DND-41 (cell line): ENCODE data around the gene LINS1.

Experiments
- ATAC-seq: fragments of 200-7000 bp; cut with Tn5 transposase; 3 replicates; pipeline ENCODE4 v1.9.1; 2021; ENCODE audit warnings: low read depth; ENCODE audit not compliant: insufficient read depth
- DNase-seq: peaks from one replicate; pipeline ENCODE4 v3.0.0-alpha.2; 2020
- H2AFZ ChIP-seq: 2 replicates; pipeline ENCODE4 v1.6.0; 2012; ENCODE audit warnings: low read depth, low read length
- H3K27ac ChIP-seq: 2 replicates; pipeline ENCODE4 v1.5.1; 2012; ENCODE audit warnings: low read length, inconsistent platforms
- H3K27me3 ChIP-seq: fragments of 200-600 bp; sonication (generic); 2 replicates; pipeline ENCODE4 v1.6.0; 2012; ENCODE audit warnings: low read length, mild to moderate bottlenecking, inconsistent platforms; ENCODE audit not compliant: insufficient read depth, poor library complexity
- H3K36me3 ChIP-seq: 2 replicates; pipeline ENCODE4 v1.5.1; 2012; ENCODE audit warnings: low read length, inconsistent platforms; ENCODE audit not compliant: insufficient read depth
- H3K4me1 ChIP-seq: 2 replicates; pipeline ENCODE4 v1.5.1; 2012; ENCODE audit warnings: mild to moderate bottlenecking, low read length; ENCODE audit not compliant: insufficient read depth
- H3K4me2 ChIP-seq: 2 replicates; pipeline ENCODE4 v1.6.0; 2012; ENCODE audit warnings: mild to moderate bottlenecking, moderate library complexity, low read length, inconsistent platforms; ENCODE audit not compliant: insufficient read depth
- H3K4me3 ChIP-seq, 2 experiments: fragments of 200-600 bp in 1 of 2; shearing (Covaris generic) in 1 of 2; 2 replicates each; pipeline ENCODE4 v1.5.1; 2012 to 2016; ENCODE audit warnings: inconsistent platforms in 2 of 2, low read length in 2 of 2, mild to moderate bottlenecking in 2 of 2, low read depth in 1 of 2, moderate library complexity in 1 of 2
- H3K79me2 ChIP-seq: 2 replicates; pipeline ENCODE4 v1.6.0; 2012; ENCODE audit warnings: low read length, inconsistent platforms; ENCODE audit not compliant: insufficient read depth
- H3K9ac ChIP-seq: 2 replicates; pipeline ENCODE4 v1.6.0; 2012; ENCODE audit warnings: low read depth, mild to moderate bottlenecking, inconsistent platforms, low read length, moderate library complexity
- H3K9me3 ChIP-seq: 2 replicates; pipeline ENCODE4 v1.5.1; 2012; ENCODE audit warnings: low read length, moderate library complexity, mild to moderate bottlenecking, inconsistent platforms; ENCODE audit not compliant: insufficient read depth, severe bottlenecking
- H4K20me1 ChIP-seq: 2 replicates; pipeline ENCODE4 v1.6.0; 2012; ENCODE audit warnings: low read length; ENCODE audit not compliant: insufficient read depth
- EZH2 ChIP-seq: IDR thresholded peaks from 3 replicates; pipeline ENCODE4 v1.6.1; 2012; ENCODE audit warnings: borderline replicate concordance, low read depth, mild to moderate bottlenecking, moderate library complexity, low read length, inconsistent platforms; ENCODE audit not compliant: severe bottlenecking
- TF ChIP-seq, protein P1 (sequence below): IDR thresholded peaks from 2 replicates; pipeline ENCODE4 v1.5.1; 2012; ENCODE audit warnings: borderline replicate concordance, low read length, moderate library complexity, mild to moderate bottlenecking; ENCODE audit not compliant: poor library complexity, severe bottlenecking; ENCODE audit errors: extremely low read depth

The LINS1 gene

GRCh38 chr15:100559330-100559729 lies 42.7 kb downstream of the LINS1 start:
- Histone ChIP-seq H3K36me3 (no peaks in the 10 kb centered on the region), H3K9ac (no peak overlapping the region), H3K4me1 (no peaks in the 10 kb centered on the region), H3K9me3 (no peaks in the 10 kb centered on the region), H3K4me2 (no peak overlapping the region), H3K27ac (no peak overlapping the region), H2AFZ (no peak overlapping the region), H3K79me2 (no peaks in the 10 kb centered on the region), H3K4me3 (no peak overlapping the region), H4K20me1 (no peaks in the 10 kb centered on the region), H3K27me3 (no peaks in the 10 kb centered on the region)
- DNase-seq: no peak
- ATAC-seq: no peak
- TF ChIP-seq, protein P1, sequence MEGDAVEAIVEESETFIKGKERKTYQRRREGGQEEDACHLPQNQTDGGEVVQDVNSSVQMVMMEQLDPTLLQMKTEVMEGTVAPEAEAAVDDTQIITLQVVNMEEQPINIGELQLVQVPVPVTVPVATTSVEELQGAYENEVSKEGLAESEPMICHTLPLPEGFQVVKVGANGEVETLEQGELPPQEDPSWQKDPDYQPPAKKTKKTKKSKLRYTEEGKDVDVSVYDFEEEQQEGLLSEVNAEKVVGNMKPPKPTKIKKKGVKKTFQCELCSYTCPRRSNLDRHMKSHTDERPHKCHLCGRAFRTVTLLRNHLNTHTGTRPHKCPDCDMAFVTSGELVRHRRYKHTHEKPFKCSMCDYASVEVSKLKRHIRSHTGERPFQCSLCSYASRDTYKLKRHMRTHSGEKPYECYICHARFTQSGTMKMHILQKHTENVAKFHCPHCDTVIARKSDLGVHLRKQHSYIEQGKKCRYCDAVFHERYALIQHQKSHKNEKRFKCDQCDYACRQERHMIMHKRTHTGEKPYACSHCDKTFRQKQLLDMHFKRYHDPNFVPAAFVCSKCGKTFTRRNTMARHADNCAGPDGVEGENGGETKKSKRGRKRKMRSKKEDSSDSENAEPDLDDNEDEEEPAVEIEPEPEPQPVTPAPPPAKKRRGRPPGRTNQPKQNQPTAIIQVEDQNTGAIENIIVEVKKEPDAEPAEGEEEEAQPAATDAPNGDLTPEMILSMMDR: no peak
- TF ChIP-seq EZH2: no peak

DNA sequence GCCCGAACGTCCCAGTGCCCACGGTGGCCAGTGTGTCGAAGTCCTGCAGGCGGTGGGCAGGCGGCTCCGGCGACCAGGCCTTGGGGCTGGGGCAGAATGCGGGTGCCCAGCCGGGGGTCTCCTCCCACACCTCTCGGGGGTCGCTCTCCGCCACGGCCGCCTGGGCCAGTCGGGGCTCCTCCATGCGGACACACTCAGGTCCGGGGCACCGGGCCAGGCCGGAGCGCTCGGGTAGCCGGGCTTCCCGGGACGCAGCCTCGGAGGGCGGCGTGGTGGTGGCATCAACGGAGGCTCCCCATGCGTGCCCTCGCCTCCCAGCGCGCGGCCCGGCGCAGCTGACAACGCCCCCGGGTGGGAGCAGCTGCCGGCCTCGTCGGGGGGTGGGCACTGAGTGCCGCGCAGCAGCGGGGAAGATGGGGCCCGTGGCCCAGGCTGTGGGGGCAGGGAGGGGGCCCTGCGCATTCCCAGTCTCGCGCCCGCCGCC lies 43.2 kb downstream of the LINS1 start:
- Histone ChIP-seq H3K4me3 (no peak overlapping the region), H3K27ac (no peak overlapping the region), H2AFZ (no peak overlapping the region), H3K4me2 (no peak overlapping the region), H4K20me1 (no peaks in the 10 kb centered on the region), H3K36me3 (no peaks in the 10 kb centered on the region), H3K4me1 (no peaks in the 10 kb centered on the region), H3K79me2 (no peaks in the 10 kb centered on the region), H3K27me3 (no peaks in the 10 kb centered on the region), H3K9ac (no peak overlapping the region), H3K9me3 (no peaks in the 10 kb centered on the region)
- no peak for DNase-seq
- ATAC-seq: no peak
- TF ChIP-seq, protein P1: no peak
- TF ChIP-seq EZH2: no peak

GRCh38 chr15:100553468-100553867 lies 48.5 kb downstream of the LINS1 start:
- TF ChIP-seq, protein P1: no peak
- no peak for TF ChIP-seq EZH2
- H3K4me1 ChIP-seq: no peaks in the 10 kb centered on the region
- no peak overlapping the region for H3K27ac ChIP-seq
- no peak for DNase-seq
- no peak for ATAC-seq
- H3K9me3 ChIP-seq: no peaks in the 10 kb centered on the region
- H2AFZ ChIP-seq: no peak overlapping the region
- no peak overlapping the region for H3K9ac ChIP-seq
- no peak overlapping the region for H3K4me3 ChIP-seq
- no peaks in the 10 kb centered on the region for H3K27me3 ChIP-seq
- H3K79me2 ChIP-seq: no peaks in the 10 kb centered on the region
- no peaks in the 10 kb centered on the region; the same call in 1 of the 2 replicates for H3K36me3 ChIP-seq
- H3K4me2 ChIP-seq: no peak overlapping the region
- H4K20me1 ChIP-seq: no peaks in the 10 kb centered on the region

GRCh38 chr15:100547961-100548360 lies 54.0 kb downstream of the LINS1 start:
- H3K27me3 ChIP-seq: no peaks in the 10 kb centered on the region
- no peak for DNase-seq
- no peak overlapping the region for H2AFZ ChIP-seq
- H3K27ac ChIP-seq: no peak overlapping the region
- no peaks in the 10 kb centered on the region for H3K79me2 ChIP-seq
- no peaks in the 10 kb centered on the region; the same call in 1 of the 2 replicates for H3K36me3 ChIP-seq
- H3K9me3 ChIP-seq: no peaks in the 10 kb centered on the region
- H3K4me3 ChIP-seq: no peak overlapping the region
- no peaks in the 10 kb centered on the region for H3K4me1 ChIP-seq
- no peak overlapping the region for H3K9ac ChIP-seq
- H3K4me2 ChIP-seq: no peak overlapping the region
- no peaks in the 10 kb centered on the region for H4K20me1 ChIP-seq
- TF ChIP-seq, protein P1: no peak
- no peak for TF ChIP-seq EZH2
- ATAC-seq: no peak
